ENCODE results near the gene MST1R.

DNA sequence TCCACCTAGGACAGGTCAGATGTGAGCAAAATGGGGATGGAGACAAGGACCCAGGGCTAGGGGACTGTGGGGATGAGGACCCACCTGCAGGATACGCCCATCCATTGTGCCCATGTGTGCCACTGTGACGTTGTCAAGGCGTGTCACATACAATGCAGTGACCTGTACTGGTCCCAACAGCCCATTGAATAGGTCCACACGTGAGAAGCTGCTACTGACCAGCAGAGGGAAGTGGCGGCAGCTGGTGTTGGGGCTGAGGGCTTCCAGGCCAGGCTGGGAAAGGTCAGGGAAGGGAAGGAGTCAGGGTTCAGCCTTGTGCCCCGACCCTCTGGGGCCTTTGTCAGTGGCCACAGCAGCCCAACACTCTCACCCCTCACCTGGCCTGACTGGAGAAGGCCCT is 4.7 kb downstream of the MST1R start:
- no peak for TF ChIP-seq RAD21 (IDR thresholded peaks at IDR 0.05; ENCODE audit: low read length)
- no peak for TF ChIP-seq POLR2A (IDR thresholded peaks at IDR 0.05; ENCODE audit: low read depth, low read length)
- no peak for TF ChIP-seq CHD1 (IDR thresholded peaks at IDR 0.05; ENCODE audit: low read depth, low read length)
